ENCODE data around the gene LSP1.

The LSP1 gene

DNA sequence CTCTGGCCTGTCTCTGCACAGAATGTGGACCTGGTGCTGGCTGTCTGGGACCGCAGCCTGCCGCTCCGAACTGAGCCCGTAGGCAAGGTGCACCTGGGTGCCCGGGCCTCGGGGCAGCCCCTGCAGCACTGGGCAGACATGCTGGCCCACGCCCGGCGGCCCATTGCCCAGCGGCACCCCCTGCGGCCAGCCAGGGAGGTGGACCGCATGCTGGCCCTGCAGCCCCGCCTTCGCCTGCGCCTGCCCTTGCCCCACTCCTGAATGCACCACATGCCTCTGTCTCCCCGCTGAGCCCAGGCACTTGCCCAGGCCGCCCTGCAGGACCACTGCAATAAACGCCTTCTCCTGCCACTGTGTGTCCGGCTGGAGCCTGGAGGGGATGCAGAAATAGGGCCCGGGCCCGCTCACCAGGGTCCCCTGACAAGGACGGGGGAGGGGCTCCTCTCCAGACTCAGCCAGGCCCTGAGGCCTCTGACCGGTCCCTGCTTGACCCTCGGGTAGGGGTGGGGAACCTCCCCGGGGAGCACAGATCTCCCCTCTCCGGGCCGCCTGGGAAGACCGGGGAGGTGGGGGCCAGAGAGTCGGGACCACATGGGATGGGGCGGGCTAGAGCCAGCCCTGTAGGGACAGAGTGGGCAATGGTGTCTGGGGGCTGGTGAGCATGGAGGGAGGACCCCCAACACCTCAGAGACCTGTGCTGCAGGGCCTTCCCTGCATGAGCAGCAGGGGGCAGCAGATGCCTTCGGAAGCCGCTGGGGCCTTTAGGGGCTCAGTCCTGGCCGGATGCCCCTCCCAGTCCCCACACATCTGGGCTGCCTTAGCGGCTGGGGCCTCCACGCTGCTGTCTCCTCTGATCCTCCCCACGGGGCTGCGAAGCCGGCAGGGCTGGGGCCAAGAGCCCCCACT lies 15.5 kb upstream of the LSP1 start:
- TF ChIP-seq, protein P1, sequence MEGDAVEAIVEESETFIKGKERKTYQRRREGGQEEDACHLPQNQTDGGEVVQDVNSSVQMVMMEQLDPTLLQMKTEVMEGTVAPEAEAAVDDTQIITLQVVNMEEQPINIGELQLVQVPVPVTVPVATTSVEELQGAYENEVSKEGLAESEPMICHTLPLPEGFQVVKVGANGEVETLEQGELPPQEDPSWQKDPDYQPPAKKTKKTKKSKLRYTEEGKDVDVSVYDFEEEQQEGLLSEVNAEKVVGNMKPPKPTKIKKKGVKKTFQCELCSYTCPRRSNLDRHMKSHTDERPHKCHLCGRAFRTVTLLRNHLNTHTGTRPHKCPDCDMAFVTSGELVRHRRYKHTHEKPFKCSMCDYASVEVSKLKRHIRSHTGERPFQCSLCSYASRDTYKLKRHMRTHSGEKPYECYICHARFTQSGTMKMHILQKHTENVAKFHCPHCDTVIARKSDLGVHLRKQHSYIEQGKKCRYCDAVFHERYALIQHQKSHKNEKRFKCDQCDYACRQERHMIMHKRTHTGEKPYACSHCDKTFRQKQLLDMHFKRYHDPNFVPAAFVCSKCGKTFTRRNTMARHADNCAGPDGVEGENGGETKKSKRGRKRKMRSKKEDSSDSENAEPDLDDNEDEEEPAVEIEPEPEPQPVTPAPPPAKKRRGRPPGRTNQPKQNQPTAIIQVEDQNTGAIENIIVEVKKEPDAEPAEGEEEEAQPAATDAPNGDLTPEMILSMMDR (IDR thresholded peaks at IDR 0.05; ENCODE audit: borderline replicate concordance, control extremely low read depth, extremely low read depth, insufficient read depth, missing control alignments): peak; percentile 89
- in situ Hi-C loops (cut with MboI; ENCODE audit: low sequenced_read_pairs, unreplicated experiment): no loop called here
- DNase-seq (ENCODE audit: low spot score): peak; percentile 94

GRCh38 chr11:1838077-1838425 lies 14.8 kb upstream of the LSP1 start:
- DNase-seq (ENCODE audit: low spot score): no peak
- TF ChIP-seq, protein P1 (IDR thresholded peaks at IDR 0.05; ENCODE audit: borderline replicate concordance, control extremely low read depth, extremely low read depth, insufficient read depth, missing control alignments): no peak
- in situ Hi-C loops (cut with MboI; ENCODE audit: low sequenced_read_pairs, unreplicated experiment): no loop called here

DNA sequence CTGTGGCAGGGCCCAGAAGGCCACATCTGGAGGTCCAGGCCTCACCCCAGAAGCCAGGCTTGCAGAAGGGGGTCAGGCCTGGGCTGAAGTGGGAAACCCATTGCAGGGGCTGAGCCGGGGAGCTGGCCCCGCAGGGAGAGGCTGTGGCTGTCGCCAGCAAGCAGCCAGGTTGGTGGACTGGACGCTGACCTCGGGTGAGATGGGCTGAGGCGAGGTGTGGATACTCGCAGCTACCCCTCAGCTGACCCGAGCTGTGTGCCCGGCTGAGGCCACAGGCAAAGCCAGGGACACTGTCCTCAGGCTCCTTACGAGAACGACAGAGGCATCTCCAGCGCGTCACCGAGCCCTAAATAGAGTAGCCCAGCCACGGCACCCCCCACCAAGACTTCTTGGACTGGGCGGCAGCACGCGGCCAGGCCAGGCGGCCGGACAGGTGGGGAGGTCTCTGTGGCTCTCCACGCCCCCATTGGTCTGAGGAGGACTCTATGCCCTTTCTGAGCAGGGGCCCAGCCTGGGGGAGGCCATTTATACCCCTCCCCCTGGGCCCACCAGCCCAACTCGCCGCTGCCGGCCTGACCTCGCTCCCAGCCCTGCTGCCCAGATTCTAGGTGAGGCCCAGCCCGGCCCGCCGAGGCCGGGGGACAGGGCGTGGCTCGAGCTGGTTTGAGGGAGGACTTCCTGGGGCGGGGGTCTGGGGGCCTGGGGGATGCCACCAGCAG lies 14.3 kb upstream of the LSP1 start, which contains the start of gene TNNI2:
TSS of gene TNNI2 (plus strand) at position 556 of the 719 bp plus-strand sequence. CDS start 716 bp downstream, outside the sequence.
- TF ChIP-seq, protein P1 (IDR thresholded peaks at IDR 0.05; ENCODE audit: borderline replicate concordance, control extremely low read depth, extremely low read depth, insufficient read depth, missing control alignments): no peak
- DNase-seq (ENCODE audit: low spot score): no peak
- in situ Hi-C loops (cut with MboI; ENCODE audit: low sequenced_read_pairs, unreplicated experiment): no loop called here

GRCh38 chr11:1839204-1839923 lies 13.5 kb upstream of the LSP1 start:
- TF ChIP-seq, protein P1 (IDR thresholded peaks at IDR 0.05; ENCODE audit: borderline replicate concordance, control extremely low read depth, extremely low read depth, insufficient read depth, missing control alignments): no peak
- in situ Hi-C loops (cut with MboI; ENCODE audit: low sequenced_read_pairs, unreplicated experiment): no loop called here
- DNase-seq (ENCODE audit: low spot score): no peak

DNA sequence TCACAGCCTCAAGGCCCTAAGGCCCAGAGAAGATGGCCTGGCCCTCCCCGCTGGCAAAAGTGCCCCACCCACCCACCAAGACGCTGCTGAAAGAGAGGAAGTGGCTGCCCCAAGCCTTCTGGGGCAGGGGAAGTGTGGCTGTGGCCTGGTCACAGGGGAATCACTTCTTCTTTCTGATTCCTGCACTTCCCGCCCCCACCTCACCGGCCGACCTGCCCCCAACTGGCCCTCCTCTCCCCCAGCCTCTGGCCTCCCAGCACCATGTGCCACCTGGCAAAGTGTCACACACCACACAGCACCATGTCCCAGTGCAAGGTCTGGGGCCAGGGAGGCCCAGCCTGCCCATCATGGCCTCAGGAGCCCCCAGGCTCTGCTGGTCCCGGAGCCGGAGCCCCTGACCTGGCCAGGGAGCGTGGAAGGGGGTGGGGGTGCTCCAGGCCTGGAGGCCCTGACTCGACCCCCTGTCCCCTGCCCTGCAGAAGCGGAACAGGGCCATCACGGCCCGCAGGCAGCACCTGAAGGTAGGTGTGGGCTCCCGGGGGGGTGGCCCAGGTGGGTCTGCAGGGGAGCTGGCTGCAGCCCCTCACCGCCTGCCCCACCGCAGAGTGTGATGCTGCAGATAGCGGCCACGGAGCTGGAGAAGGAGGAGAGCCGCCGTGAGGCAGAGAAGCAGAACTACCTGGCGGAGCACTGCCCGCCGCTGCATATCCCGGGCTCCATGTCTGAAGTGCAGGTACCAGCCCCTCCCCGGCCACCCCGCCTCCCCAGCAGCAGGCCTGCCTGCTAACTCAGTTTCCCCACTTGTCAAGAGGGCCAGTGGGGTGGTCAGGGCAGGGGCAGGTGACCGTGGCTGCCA lies 12.7 kb upstream of the LSP1 start:
- in situ Hi-C loops (cut with MboI; ENCODE audit: low sequenced_read_pairs, unreplicated experiment): no loop called here
- DNase-seq (ENCODE audit: low spot score): peak; percentile 79
- TF ChIP-seq, protein P1 (IDR thresholded peaks at IDR 0.05; ENCODE audit: borderline replicate concordance, control extremely low read depth, extremely low read depth, insufficient read depth, missing control alignments): no peak

All from GM13976 (cell line).